ENCODE measurements around the gene CTNNA1. TPM values are rescaled to one million over a fixed set of nuclear protein-coding genes. Genes with fewer than 3 reads are reported as not detected.

The CTNNA1 gene
- total RNA-seq, 2 experiments from 2014 or later = 36.8 to 43.0 TPM

DNA sequence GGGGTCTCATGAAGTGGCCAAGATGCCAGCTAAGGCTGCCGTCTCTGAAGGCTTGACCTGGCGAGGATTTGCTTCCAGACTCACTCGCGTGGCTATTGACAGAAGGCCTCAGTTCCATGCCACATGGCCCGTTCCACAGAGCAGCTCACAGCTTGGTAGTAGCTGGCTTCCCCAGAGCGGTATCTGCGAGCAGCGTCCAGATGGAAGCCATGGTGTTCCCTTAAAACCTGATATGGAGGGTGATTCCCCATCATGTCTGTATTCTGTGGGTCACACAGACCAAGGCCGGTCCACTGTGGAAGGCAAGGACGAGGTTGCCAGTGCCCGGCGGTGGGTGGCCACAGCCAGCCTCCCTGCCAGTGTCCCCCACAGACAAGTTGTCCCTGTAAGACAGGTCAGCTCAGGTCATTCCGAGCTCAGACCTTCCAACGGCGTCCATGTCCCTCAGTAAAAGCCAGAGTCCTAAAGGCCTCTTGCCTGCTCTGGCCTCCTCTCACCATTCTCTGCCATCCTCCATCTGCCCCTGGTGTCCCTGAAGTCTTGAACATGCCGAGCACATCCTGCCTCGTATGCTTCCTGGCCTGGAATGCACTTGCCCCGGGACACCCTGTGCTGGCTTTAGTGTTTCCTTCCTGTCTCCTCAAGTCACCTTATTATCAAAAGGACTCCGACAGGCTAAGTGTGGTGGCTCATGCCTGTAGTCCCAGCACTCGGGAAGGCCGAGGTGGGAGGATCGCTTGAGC lies 183.2 kb downstream of the CTNNA1 start:
- no peak for DNase-seq

DNA sequence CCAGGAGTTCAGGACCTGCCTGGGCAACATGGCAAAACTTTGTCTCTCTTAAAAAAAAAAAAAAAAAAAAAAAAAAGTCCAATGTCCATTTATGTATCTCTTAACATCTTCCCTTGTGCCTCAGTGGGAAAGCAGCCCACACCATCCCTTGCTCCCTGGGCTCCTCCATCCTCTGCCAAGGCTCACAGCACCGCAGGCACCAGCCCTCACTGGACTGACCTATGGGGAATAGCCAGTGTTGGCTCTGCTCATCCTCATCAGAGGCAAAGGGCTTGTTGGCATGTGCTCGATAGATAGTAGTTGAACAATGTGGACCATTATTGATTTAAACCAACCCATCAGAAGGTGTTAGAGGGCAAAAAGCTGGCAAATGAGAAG lies 183.7 kb downstream of the CTNNA1 start:
- Mint-ChIP-seq H3K27me3 (ENCODE audit: low read depth) (no peaks in the 10 kb centered on the region), H3K4me1 (ENCODE audit: low read depth) (peaks cover 7% of the 10 kb centered on the region), H3K9me3 (no peaks in the 10 kb centered on the region), H3K27ac (no peak overlapping the region), H3K4me3 (no peak overlapping the region), H3K36me3 (ENCODE audit: low read depth) (peaks cover 3% of the 10 kb centered on the region)
- CTCF ChIA-PET = no interaction called here
- intact Hi-C loops (cut with micrococcal nuclease) = no loop called here
- DNase-seq = no peak

More for the DNA sequence above, 183.2 kb downstream of the CTNNA1 start:
- no peaks in the 10 kb centered on the region for H3K27me3 Mint-ChIP-seq (ENCODE audit: low read depth)
- intact Hi-C loops (cut with micrococcal nuclease) = no loop called here
- peaks cover 3% of the 10 kb centered on the region for H3K36me3 Mint-ChIP-seq (ENCODE audit: low read depth)
- H3K4me3 Mint-ChIP-seq = no peak overlapping the region
- no peaks in the 10 kb centered on the region for H3K9me3 Mint-ChIP-seq
- H3K4me1 Mint-ChIP-seq (ENCODE audit: low read depth) = peaks cover 7% of the 10 kb centered on the region
- no peak overlapping the region for H3K27ac Mint-ChIP-seq
- CTCF ChIA-PET = no interaction called here

DNA sequence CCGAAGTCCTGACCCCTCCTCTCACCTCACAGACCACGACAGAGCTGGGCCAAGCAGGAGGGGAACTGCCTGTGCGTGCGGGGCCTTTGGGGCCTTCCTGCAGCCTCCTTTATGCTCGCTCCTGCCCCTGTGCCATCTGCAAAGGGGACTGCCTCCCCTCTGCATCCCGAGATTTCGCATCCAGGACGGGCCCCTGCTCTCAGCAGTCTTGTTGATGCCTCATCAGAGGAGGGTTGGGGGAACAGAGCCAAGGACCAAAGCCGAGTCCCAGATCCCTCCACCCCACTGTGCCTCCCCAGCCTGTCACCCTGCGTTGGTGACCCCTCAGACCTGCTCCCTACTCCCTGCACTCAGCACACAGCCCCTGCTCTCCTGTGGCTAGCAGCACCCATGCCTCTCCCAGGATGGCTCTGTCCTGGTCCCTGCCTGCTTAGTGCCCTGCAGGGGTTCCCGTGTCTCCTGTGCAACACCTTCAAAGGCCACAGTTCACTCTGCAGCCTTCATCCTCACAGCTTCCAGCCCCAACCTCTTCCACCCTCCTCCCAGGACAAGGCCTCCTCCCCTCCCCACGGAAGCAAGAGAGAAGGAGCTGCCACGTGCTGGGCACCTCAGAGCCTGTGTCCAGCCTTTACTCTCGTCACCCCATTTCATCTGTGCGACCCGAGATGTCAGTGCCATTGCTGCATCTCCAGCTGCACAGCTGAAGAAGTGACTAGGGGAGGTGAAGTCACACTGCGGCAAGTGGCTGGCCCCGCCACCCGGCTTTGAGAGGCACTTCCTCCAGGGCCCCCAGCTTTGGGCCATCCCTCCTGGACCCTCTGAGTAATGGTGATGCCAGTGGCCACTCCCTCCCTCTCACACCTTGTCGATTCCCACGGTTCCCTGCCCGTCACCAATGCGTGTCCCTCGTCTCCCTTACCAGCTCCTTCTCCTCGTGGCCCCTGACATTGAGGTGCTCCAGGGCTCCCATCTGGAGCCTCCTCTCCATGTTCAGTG lies 184.5 kb downstream of the CTNNA1 start:
- CTCF ChIA-PET = interaction anchor here (0.5 kb wide), 1 partner anchor 398 kb away, joined by 3 read pairs; no protein-coding TSS in a partner anchor
- intact Hi-C loops (cut with micrococcal nuclease) = no loop called here
- no peak for DNase-seq

DNA sequence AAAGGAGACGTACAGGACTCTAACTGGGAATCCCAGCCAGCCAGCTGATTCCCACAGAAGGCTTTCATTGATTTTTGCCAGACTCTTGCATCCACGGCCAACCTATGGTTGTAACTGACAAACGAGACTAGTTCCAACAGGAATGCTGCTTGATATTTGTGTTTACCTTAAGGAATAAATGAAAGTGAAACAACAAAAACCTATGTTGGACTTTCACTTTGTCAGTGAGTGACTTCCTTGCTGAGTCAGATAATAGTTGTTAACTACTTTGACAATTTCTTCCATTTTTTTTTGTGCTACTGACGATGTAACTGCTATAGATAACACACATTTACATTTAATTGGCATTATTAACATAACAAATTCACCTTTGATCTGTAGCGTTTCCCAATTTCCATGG lies 185.3 kb downstream of the CTNNA1 start:
- H3K36me3 Mint-ChIP-seq (ENCODE audit: low read depth) = peaks cover 7% of the 10 kb centered on the region
- H3K9me3 Mint-ChIP-seq = no peaks in the 10 kb centered on the region
- H3K27ac Mint-ChIP-seq = no peak overlapping the region
- no peak for DNase-seq
- H3K27me3 Mint-ChIP-seq (ENCODE audit: low read depth) = no peaks in the 10 kb centered on the region
- H3K4me1 Mint-ChIP-seq (ENCODE audit: low read depth) = peaks cover 7% of the 10 kb centered on the region
- no peak overlapping the region for H3K4me3 Mint-ChIP-seq
- CTCF ChIA-PET = no interaction called here
- intact Hi-C loops (cut with micrococcal nuclease) = no loop called here

More for the DNA sequence above, 184.5 kb downstream of the CTNNA1 start:
- no peak overlapping the region for H3K4me3 Mint-ChIP-seq
- H3K27me3 Mint-ChIP-seq (ENCODE audit: low read depth) = no peaks in the 10 kb centered on the region
- no peaks in the 10 kb centered on the region for H3K9me3 Mint-ChIP-seq
- H3K36me3 Mint-ChIP-seq (ENCODE audit: low read depth) = peaks cover 6% of the 10 kb centered on the region
- H3K27ac Mint-ChIP-seq = no peak overlapping the region
- H3K4me1 Mint-ChIP-seq (ENCODE audit: low read depth) = peaks cover 7% of the 10 kb centered on the region

DNA sequence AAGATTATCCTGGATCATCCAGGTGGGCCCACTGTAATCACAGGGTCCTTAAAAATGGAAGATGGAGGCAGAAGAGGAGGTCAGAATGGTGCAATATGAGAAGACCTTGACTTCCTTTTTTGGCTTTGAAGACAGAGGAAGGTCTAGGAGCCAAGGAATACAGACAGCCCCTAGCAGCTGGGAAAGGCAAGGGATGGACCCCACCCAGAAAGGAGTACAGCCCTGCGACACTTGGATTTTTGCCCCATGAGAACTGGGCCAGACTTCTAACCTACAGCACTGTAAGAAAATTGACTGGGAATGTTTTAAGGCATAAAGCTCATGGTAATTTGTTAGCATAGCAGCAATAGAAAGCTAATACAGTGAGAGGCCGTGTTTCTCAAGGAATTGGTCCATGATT lies 188.8 kb downstream of the CTNNA1 start:
- intact Hi-C loops (cut with micrococcal nuclease) = no loop called here
- Mint-ChIP-seq H3K4me3 (no peak overlapping the region), H3K27me3 (ENCODE audit: low read depth) (no peaks in the 10 kb centered on the region), H3K4me1 (ENCODE audit: low read depth) (peaks cover 7% of the 10 kb centered on the region), H3K9me3 (no peaks in the 10 kb centered on the region), H3K27ac (no peak overlapping the region), H3K36me3 (ENCODE audit: low read depth) (peaks cover 9% of the 10 kb centered on the region)
- CTCF ChIA-PET = no interaction called here
- DNase-seq = no peak

DNA sequence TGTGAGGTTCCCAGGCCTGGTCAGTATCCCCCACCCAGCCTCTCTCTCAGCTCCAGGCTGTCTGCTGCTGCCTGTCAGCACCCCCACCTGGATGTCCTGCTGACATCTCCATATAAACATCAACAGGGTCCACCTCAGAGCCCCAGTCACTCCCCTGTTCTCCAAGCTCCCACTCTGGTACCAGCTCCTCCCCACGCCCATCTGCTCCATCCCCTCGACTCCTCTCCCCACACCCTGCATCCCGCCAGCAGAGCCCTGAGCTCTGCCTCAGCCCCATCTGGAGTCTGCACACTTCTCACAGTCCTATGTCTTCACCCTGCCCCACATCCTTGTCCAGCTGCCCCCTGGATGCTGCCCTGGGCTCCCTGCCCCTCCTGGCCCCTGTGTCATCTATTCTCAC lies 189.6 kb downstream of the CTNNA1 start:
- no peaks in the 10 kb centered on the region for H3K27me3 Mint-ChIP-seq (ENCODE audit: low read depth)
- no peak for DNase-seq
- no peak overlapping the region for H3K27ac Mint-ChIP-seq
- peaks cover 9% of the 10 kb centered on the region for H3K36me3 Mint-ChIP-seq (ENCODE audit: low read depth)
- intact Hi-C loops (cut with micrococcal nuclease) = no loop called here
- H3K4me3 Mint-ChIP-seq = no peak overlapping the region
- H3K4me1 Mint-ChIP-seq (ENCODE audit: low read depth) = peaks cover 7% of the 10 kb centered on the region
- H3K9me3 Mint-ChIP-seq = no peaks in the 10 kb centered on the region
- CTCF ChIA-PET = no interaction called here

DNA sequence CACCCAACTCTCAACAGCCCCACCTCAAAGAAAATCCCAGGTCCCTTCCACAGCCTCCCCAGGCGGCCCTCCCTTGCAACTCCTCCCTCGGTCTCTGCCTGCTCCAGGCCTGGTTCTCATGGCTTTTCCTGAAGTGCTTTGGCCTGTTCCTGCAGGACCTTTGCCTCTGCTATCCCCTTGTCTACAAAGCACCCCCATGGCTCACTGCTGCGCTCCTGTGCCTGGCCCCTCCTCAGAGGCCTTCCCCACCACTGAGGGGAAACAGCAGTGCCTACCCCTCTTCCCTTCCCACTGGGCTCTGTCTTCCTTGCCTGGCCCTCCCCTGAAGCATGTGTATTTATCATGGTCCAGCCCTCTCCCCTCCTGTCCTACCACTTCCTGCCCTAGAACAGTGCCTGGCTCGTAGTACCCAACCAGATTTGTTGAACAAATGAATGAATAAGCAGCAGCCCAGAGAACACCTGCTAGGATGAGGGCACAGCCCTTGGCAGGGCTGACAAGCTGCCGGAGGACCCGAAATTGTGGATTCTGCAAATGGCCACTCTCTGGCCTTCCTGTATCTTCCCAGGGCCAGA lies 190.5 kb downstream of the CTNNA1 start:
- CTCF ChIA-PET = no interaction called here
- peaks cover 7% of the 10 kb centered on the region for H3K4me1 Mint-ChIP-seq (ENCODE audit: low read depth)

DNA sequence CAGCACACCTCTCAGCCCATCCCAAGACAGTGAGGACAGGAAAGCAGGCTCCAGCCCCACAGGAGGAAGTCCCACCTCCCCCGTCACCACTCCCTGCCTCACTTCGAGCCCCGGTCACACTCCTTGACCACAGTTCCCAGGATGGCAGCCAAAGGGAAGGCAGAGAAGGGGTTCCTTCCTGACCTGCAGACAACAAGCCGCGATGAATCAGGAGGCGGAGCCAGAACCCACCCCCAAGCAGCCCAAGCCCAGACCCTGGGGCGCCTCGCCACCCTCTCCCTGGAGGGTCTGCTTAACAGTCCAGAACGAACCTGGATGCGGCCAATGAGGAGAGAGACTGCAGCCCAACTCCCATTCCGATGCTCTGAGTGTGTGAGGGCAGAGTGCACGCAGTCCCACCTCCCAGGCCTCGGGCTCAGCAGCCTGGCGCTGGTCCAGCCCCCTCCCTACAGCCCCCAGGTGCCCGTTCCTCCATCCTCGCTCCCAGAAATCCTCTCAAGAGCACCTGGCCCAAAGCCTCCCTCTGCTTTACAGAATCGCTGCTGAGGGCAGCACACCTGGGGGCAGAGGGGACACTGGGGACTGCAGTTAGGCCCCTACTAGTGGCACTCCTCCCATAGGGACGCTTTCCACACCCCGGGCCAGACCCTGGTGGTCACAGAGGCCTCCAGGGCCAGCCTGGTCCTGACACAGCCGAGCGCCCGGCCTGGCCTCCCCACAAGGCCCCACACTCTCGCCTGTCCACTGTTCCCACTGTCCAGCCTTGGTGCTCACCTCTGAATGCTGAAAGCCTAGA lies 191.5 kb downstream of the CTNNA1 start:
- Mint-ChIP-seq H3K9me3 (no peaks in the 10 kb centered on the region), H3K4me3 (no peak overlapping the region), H3K27me3 (ENCODE audit: low read depth) (no peaks in the 10 kb centered on the region), H3K27ac (no peak overlapping the region), H3K36me3 (ENCODE audit: low read depth) (peaks cover 9% of the 10 kb centered on the region), H3K4me1 (ENCODE audit: low read depth) (peaks cover 7% of the 10 kb centered on the region)
- CTCF ChIA-PET = no interaction called here
- no peak for DNase-seq
- intact Hi-C loops (cut with micrococcal nuclease) = no loop called here

More for the DNA sequence above, 190.5 kb downstream of the CTNNA1 start:
- Mint-ChIP-seq H3K4me3 (no peak overlapping the region), H3K9me3 (no peaks in the 10 kb centered on the region), H3K27me3 (ENCODE audit: low read depth) (no peaks in the 10 kb centered on the region), H3K27ac (no peak overlapping the region), H3K36me3 (ENCODE audit: low read depth) (peaks cover 9% of the 10 kb centered on the region)
- no peak for DNase-seq
- intact Hi-C loops (cut with micrococcal nuclease) = no loop called here

DNA sequence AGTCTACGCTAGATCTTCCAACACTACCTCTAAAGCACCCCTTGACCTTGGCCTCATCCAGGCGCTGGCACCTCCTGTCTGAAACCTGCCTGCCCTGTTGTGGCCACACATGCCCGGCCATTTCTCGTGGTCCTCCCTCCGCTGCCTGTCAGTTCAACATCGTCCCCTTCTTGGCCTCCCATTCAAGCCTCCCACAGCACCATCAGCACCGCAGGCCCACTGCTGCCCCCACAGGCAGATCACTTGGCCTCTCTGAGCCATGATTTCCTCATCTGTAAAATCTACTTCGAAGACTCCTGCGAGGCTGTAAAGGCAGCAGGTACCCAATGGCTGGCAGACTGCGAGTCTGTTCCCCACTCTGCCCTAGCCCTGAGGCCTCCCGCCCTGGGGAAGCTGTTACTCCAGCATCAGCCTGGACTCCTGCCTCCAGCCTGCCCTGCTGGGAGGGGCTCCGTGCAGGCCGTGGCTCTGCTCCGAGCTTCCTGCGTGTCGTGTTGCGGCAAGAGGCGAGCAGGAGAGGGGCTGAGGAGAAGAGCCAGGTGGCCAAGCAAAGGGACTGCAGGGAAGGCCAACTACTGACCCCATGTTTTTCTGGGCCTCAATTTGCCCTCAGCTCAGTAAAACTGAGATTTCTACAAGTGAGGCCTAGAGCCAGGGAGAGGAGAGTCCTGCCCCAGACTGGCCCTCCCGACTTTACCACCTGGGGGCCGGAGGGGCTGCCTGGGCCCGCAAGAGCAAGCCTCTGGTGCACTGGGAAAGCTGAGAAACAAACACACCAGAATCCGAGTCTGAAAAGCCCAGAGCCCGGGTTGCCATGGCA lies 192.4 kb downstream of the CTNNA1 start:
- Mint-ChIP-seq H3K27ac (no peak overlapping the region), H3K36me3 (ENCODE audit: low read depth) (peaks cover 9% of the 10 kb centered on the region), H3K4me3 (no peak overlapping the region), H3K4me1 (ENCODE audit: low read depth) (peaks cover 6% of the 10 kb centered on the region), H3K9me3 (no peaks in the 10 kb centered on the region), H3K27me3 (ENCODE audit: low read depth) (no peaks in the 10 kb centered on the region)
- intact Hi-C loops (cut with micrococcal nuclease) = no loop called here
- CTCF ChIA-PET = no interaction called here
- no peak for DNase-seq

DNA sequence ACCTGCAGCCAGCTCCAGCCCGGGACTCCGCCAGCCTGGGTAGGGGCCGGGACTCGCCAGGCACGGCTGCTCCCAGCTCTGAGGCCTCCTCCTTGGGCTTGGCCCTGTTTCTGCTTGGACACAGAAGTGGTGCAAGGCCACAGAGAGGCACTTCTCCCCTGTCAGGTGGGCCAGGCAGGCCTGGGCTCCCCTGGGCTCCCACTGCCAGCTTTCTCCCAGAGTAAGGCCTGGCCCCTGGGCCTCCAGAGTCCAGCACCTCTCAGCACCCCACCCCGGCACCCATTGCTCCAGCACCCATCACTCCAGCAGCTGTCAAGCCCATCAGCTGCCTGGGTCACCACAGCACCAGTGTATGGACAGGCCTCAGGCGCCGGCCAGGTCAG lies 193.0 kb downstream of the CTNNA1 start:
- no peaks in the 10 kb centered on the region for H3K9me3 Mint-ChIP-seq

DNA sequence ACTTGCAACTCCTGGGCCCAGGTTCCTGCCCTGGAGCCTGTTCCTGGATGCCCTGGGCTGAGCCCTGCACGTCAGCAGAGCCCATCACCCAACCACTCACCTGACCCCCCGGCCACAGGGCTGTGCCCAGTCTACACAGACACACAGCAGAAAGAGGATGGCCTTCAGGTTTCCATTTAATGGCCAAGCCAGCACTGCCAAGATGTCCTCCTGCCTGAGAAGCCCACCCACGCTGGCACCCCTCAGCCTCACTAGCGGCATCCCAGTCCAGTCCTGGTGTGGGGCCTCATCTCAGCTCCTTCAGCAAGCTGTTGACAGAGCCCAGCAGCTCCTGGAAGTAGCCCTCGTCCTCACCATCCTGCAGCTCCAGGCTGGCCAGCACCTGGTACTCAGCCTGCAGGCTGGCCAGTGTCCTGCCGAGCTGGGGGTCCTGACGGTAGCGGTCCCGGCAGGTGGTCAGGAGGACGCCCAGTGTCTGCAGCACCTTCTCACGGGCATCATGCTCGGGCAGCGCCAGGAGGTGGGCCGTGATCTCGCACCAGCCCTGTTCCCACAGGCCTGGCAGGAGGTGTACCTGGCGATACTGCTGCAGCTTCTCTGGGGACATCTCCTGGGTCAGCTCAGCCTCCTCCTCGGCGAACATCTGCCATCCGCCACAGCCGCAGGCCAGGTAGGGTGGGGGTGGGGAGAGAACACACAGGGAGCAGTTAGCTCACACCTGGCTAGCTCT lies 193.8 kb downstream of the CTNNA1 start:
- intact Hi-C loops (cut with micrococcal nuclease) = no loop called here
- H3K9me3 Mint-ChIP-seq = no peaks in the 10 kb centered on the region
- CTCF ChIA-PET = no interaction called here
- no peak overlapping the region for H3K27ac Mint-ChIP-seq
- no peaks in the 10 kb centered on the region for H3K4me1 Mint-ChIP-seq (ENCODE audit: low read depth)
- no peak overlapping the region for H3K4me3 Mint-ChIP-seq
- H3K27me3 Mint-ChIP-seq (ENCODE audit: low read depth) = no peaks in the 10 kb centered on the region
- no peak for DNase-seq
- H3K36me3 Mint-ChIP-seq (ENCODE audit: low read depth) = peaks cover 7% of the 10 kb centered on the region

More for the DNA sequence above, 193.0 kb downstream of the CTNNA1 start:
- intact Hi-C loops (cut with micrococcal nuclease) = no loop called here
- Mint-ChIP-seq H3K36me3 (ENCODE audit: low read depth) (peaks cover 7% of the 10 kb centered on the region), H3K4me3 (no peak overlapping the region), H3K4me1 (ENCODE audit: low read depth) (peaks cover under 1% of the 10 kb centered on the region), H3K27ac (no peak overlapping the region), H3K27me3 (ENCODE audit: low read depth) (no peaks in the 10 kb centered on the region)
- DNase-seq = no peak
- CTCF ChIA-PET = no interaction called here
